Testis (tissue), 2 donors: ENCODE data around the gene CDK14.

ENCODE experiments used
- POLR2A ChIP-seq: fragments of 450-650 bp; IDR thresholded peaks from one replicate; pipeline ENCODE4 v1.6.1; 2017; ENCODE audit warnings: antibody characterized with exemption, mild to moderate bottlenecking, moderate library complexity
- TF ChIP-seq, protein P1 (sequence below), 3 experiments: fragments of 450-650 bp in 2 of 3; fragments of 200-600 bp in 1 of 3; sonication (generic) in 1 of 3; IDR thresholded peaks; one replicate each; pipeline ENCODE4 v1.5.1; 2016 to 2019; ENCODE audit warnings: antibody characterized with exemption in 3 of 3, mild to moderate bottlenecking in 2 of 3, moderate library complexity in 1 of 3

DNA sequence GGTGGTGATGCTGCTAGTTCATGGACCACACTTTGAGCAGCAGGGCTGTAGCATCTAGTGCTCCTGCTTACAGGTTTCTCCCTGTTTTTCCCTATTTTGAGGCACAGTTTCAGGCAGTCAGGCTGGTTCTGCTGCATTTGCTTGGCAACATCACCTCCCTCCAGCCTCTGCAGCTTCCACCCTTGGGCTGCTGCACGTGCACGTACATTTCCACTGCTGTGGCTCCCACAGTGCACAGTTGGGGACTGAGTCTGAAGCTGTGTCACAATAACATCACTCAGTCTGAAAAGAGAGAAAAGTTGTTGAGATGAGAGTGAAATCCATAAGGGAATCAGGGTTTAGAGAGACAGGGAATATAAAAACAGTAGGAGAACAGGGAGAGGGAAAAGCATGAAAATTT is 437.5 kb downstream of the CDK14 start:
- TF ChIP-seq, protein P1, sequence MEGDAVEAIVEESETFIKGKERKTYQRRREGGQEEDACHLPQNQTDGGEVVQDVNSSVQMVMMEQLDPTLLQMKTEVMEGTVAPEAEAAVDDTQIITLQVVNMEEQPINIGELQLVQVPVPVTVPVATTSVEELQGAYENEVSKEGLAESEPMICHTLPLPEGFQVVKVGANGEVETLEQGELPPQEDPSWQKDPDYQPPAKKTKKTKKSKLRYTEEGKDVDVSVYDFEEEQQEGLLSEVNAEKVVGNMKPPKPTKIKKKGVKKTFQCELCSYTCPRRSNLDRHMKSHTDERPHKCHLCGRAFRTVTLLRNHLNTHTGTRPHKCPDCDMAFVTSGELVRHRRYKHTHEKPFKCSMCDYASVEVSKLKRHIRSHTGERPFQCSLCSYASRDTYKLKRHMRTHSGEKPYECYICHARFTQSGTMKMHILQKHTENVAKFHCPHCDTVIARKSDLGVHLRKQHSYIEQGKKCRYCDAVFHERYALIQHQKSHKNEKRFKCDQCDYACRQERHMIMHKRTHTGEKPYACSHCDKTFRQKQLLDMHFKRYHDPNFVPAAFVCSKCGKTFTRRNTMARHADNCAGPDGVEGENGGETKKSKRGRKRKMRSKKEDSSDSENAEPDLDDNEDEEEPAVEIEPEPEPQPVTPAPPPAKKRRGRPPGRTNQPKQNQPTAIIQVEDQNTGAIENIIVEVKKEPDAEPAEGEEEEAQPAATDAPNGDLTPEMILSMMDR (IDR thresholded peaks at IDR 0.05) = no peak
- TF ChIP-seq POLR2A = no peak
